ENCODE measurements around the gene SPATA31C1. TPM values are rescaled to one million over a fixed set of nuclear protein-coding genes. Genes with fewer than 3 reads are reported as not detected.
"Not testable (repeated sequence)": the region's sequence is repeated elsewhere in the genome, so short reads cannot be mapped to it uniquely, and the experiment has no call there.

The SPATA31C1 gene
- total RNA-seq, 2 experiments from 2014 or later, result not detected

GRCh38 chr9:87934444-87934843 lies 16.7 kb downstream of the SPATA31C1 start:
- H3K27ac Mint-ChIP-seq; ATAC-seq (ENCODE audit: low read depth); POLR2A ChIA-PET; H3K9me3 Mint-ChIP-seq; H3K36me3 Mint-ChIP-seq; H3K4me1 Mint-ChIP-seq; DNase-seq; H3K4me3 Mint-ChIP-seq; H3K27me3 Mint-ChIP-seq: not testable (repeated sequence)

- H3K4me1 Mint-ChIP-seq; H3K36me3 Mint-ChIP-seq; H3K9me3 Mint-ChIP-seq; H3K4me3 Mint-ChIP-seq; H3K27ac Mint-ChIP-seq; ATAC-seq (ENCODE audit: low read depth); DNase-seq; POLR2A ChIA-PET: not testable (repeated sequence)
- H3K27me3 Mint-ChIP-seq, result peaks cover 11% of the 10 kb centered on the region
These were observed 19.6 kb downstream of the SPATA31C1 start for GRCh38 chr9:87937352-87937751.

GRCh38 chr9:87937918-87938317 lies 20.2 kb downstream of the SPATA31C1 start:
- H3K4me1 Mint-ChIP-seq; H3K9me3 Mint-ChIP-seq; POLR2A ChIA-PET; H3K36me3 Mint-ChIP-seq; H3K4me3 Mint-ChIP-seq; ATAC-seq (ENCODE audit: low read depth); DNase-seq; H3K27ac Mint-ChIP-seq: not testable (repeated sequence)
- peaks cover 15% of the 10 kb centered on the region for H3K27me3 Mint-ChIP-seq

- H3K4me3 Mint-ChIP-seq; POLR2A ChIA-PET; DNase-seq; H3K9me3 Mint-ChIP-seq; H3K36me3 Mint-ChIP-seq; H3K4me1 Mint-ChIP-seq; H3K27ac Mint-ChIP-seq; ATAC-seq (ENCODE audit: low read depth): not testable (repeated sequence)
- H3K27me3 Mint-ChIP-seq, result peaks cover 19% of the 10 kb centered on the region
These were observed 20.6 kb downstream of the SPATA31C1 start for GRCh38 chr9:87938336-87938735.

- H3K27ac Mint-ChIP-seq; POLR2A ChIA-PET; H3K4me3 Mint-ChIP-seq; ATAC-seq (ENCODE audit: low read depth); H3K9me3 Mint-ChIP-seq; H3K4me1 Mint-ChIP-seq; DNase-seq; H3K36me3 Mint-ChIP-seq: not testable (repeated sequence)
- H3K27me3 Mint-ChIP-seq, result peaks cover 21% of the 10 kb centered on the region
These were observed 21.3 kb downstream of the SPATA31C1 start for GRCh38 chr9:87939096-87939495.

GRCh38 chr9:87944096-87944495 lies 26.3 kb downstream of the SPATA31C1 start:
- no peak for DNase-seq
- no peak overlapping the region for H3K4me3 Mint-ChIP-seq
- POLR2A ChIA-PET, result no interaction called here
- H3K9me3 Mint-ChIP-seq, result no peaks in the 10 kb centered on the region
- H3K27ac Mint-ChIP-seq, result no peak overlapping the region
- H3K4me1 Mint-ChIP-seq, result no peaks in the 10 kb centered on the region
- H3K36me3 Mint-ChIP-seq, result no peaks in the 10 kb centered on the region
- peaks cover 44% of the 10 kb centered on the region for H3K27me3 Mint-ChIP-seq
- ATAC-seq (ENCODE audit: low read depth), result no peak

- ATAC-seq (ENCODE audit: low read depth), result no peak
- Mint-ChIP-seq H3K36me3 (no peaks in the 10 kb centered on the region), H3K9me3 (no peaks in the 10 kb centered on the region), H3K4me3 (no peak overlapping the region), H3K27me3 (peaks cover 44% of the 10 kb centered on the region), H3K4me1 (no peaks in the 10 kb centered on the region), H3K27ac (no peak overlapping the region)
- POLR2A ChIA-PET, result no interaction called here
- no peak for DNase-seq
These were observed 26.9 kb downstream of the SPATA31C1 start for GRCh38 chr9:87944682-87945081.

- Mint-ChIP-seq H3K9me3 (no peaks in the 10 kb centered on the region), H3K36me3 (no peaks in the 10 kb centered on the region), H3K4me3 (no peak overlapping the region), H3K4me1 (no peaks in the 10 kb centered on the region), H3K27ac (no peak overlapping the region), H3K27me3 (peaks cover 34% of the 10 kb centered on the region)
- DNase-seq, result no peak
- POLR2A ChIA-PET, result no interaction called here
- no peak for ATAC-seq (ENCODE audit: low read depth)
These were observed 32.5 kb downstream of the SPATA31C1 start for GRCh38 chr9:87950296-87950695.

- ATAC-seq (ENCODE audit: low read depth) (no peak), DNase-seq (no peak)
- H3K4me1 Mint-ChIP-seq, result peaks cover 1% of the 10 kb centered on the region
- POLR2A ChIA-PET, result no interaction called here
- H3K36me3 Mint-ChIP-seq, result no peaks in the 10 kb centered on the region
- H3K4me3 Mint-ChIP-seq, result no peak overlapping the region
- H3K27ac Mint-ChIP-seq, result no peak overlapping the region
- no peaks in the 10 kb centered on the region for H3K9me3 Mint-ChIP-seq
- H3K27me3 Mint-ChIP-seq, result peaks cover 33% of the 10 kb centered on the region
These were observed 33.2 kb downstream of the SPATA31C1 start for GRCh38 chr9:87950765-87951488.

- Mint-ChIP-seq H3K36me3 (no peaks in the 10 kb centered on the region), H3K9me3 (no peaks in the 10 kb centered on the region), H3K4me3 (no peak overlapping the region), H3K4me1 (peaks cover 5% of the 10 kb centered on the region), H3K27ac (no peak overlapping the region), H3K27me3 (peaks cover 25% of the 10 kb centered on the region)
- POLR2A ChIA-PET, result no interaction called here
- ATAC-seq (ENCODE audit: low read depth), result no peak
- DNase-seq, result no peak
These were observed 36.5 kb downstream of the SPATA31C1 start for GRCh38 chr9:87954230-87954629.

- H3K36me3 Mint-ChIP-seq, result no peaks in the 10 kb centered on the region
- peaks cover 25% of the 10 kb centered on the region for H3K27me3 Mint-ChIP-seq
- no peak overlapping the region for H3K27ac Mint-ChIP-seq
- POLR2A ChIA-PET, result interaction anchor here (0.6 kb wide), 1 partner anchor 31 kb away, joined by 4 read pairs; no protein-coding TSS in a partner anchor
- ATAC-seq (ENCODE audit: low read depth) (no peak), DNase-seq (no peak)
- H3K4me1 Mint-ChIP-seq, result peaks cover 5% of the 10 kb centered on the region
- H3K4me3 Mint-ChIP-seq, result no peak overlapping the region
- no peaks in the 10 kb centered on the region for H3K9me3 Mint-ChIP-seq
These were observed 40.1 kb downstream of the SPATA31C1 start for GRCh38 chr9:87957839-87958238.

GRCh38 chr9:87958591-87958990 lies 40.8 kb downstream of the SPATA31C1 start:
- ATAC-seq (ENCODE audit: low read depth) (no peak), DNase-seq (no peak)
- H3K9me3 Mint-ChIP-seq, result no peaks in the 10 kb centered on the region
- H3K27ac Mint-ChIP-seq, result no peak overlapping the region
- H3K4me1 Mint-ChIP-seq, result peaks cover 5% of the 10 kb centered on the region
- POLR2A ChIA-PET, result no interaction called here
- H3K4me3 Mint-ChIP-seq, result no peak overlapping the region
- H3K36me3 Mint-ChIP-seq, result no peaks in the 10 kb centered on the region
- peaks cover 26% of the 10 kb centered on the region for H3K27me3 Mint-ChIP-seq

GRCh38 chr9:87959916-87960581 lies 42.3 kb downstream of the SPATA31C1 start:
- no peaks in the 10 kb centered on the region for H3K36me3 Mint-ChIP-seq
- POLR2A ChIA-PET, result no interaction called here
- DNase-seq (no peak), ATAC-seq (ENCODE audit: low read depth) (no peak)
- no peaks in the 10 kb centered on the region for H3K9me3 Mint-ChIP-seq
- H3K27ac Mint-ChIP-seq, result no peak overlapping the region
- no peak overlapping the region for H3K4me3 Mint-ChIP-seq
- H3K27me3 Mint-ChIP-seq, result peaks cover 23% of the 10 kb centered on the region
- peaks cover 5% of the 10 kb centered on the region for H3K4me1 Mint-ChIP-seq

- H3K4me1 Mint-ChIP-seq, result no peaks in the 10 kb centered on the region
- POLR2A ChIA-PET, result no interaction called here
- H3K27me3 Mint-ChIP-seq, result peaks cover 11% of the 10 kb centered on the region
- no peak for DNase-seq
- no peak for ATAC-seq (ENCODE audit: low read depth)
- H3K27ac Mint-ChIP-seq, result no peak overlapping the region
- H3K9me3 Mint-ChIP-seq, result no peaks in the 10 kb centered on the region
- no peak overlapping the region for H3K4me3 Mint-ChIP-seq
- no peaks in the 10 kb centered on the region for H3K36me3 Mint-ChIP-seq
These were observed 46.0 kb downstream of the SPATA31C1 start for GRCh38 chr9:87963770-87964169.
